ENCODE data around the gene PACC1. TPM values are rescaled to one million over a fixed set of nuclear protein-coding genes. Genes with fewer than 3 reads are reported as not detected.
"Not testable (repeated sequence)": the region's sequence is repeated elsewhere in the genome, so short reads cannot be mapped to it uniquely, and the experiment has no call there.

PACC1 gene
- total RNA-seq, 1 donor from 2014 or later = 3.2 TPM

GRCh38 chr1:212341090-212341489 is 73.6 kb downstream of the PACC1 start:
- no peak for DNase-seq (ENCODE audit: low read depth in 2 of 2)

GRCh38 chr1:212329105-212329504 is 85.6 kb downstream of the PACC1 start:
- no peak for DNase-seq (ENCODE audit: low read depth in 2 of 2)

DNA sequence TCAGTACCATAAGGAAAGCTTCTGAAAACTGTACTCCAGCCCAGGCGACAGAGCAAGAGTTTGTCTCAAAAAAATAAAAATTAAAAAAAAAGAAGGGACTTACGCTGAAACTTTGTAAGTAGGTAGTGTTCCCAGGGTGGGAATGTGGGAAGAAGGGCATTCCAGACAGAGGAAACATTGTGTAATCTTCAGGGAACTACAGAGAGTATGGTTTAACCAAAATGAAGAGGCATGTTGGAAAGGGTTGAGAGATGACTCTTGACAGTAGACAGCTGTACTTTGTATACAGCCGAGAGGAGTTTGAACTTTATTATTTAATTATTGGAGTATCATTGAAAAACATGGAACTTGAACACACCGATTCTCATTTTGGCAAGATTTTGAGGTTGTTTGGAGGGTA is 86.4 kb downstream of the PACC1 start:
- DNase-seq (ENCODE audit: low read depth in 2 of 2) = no peak

GRCh38 chr1:212326541-212326940 is 88.1 kb downstream of the PACC1 start:
- no peak for DNase-seq (ENCODE audit: low read depth in 2 of 2)

DNA sequence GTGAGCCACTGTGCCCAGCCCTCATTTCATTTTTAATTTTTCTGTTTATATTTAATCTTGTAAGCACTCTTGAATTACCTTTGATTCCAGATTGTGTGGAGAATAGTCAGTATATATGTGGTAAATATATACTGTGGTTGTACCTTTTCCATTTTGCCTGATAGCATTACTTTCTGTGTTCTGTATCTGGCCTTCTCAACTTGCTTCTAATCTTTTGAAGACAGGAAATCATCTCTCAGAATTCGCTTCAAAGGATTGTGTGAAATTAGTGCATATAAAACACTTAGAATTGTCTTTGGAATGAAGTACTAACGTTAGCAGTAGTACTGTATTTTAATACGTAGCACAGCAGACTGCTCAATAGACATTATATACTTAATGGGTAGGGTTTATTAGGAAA is 91.6 kb downstream of the PACC1 start:
- DNase-seq (ENCODE audit: low read depth in 2 of 2) = no peak

GRCh38 chr1:212321031-212321430 is 93.7 kb downstream of the PACC1 start:
- not testable (repeated sequence) for DNase-seq (ENCODE audit: low read depth in 2 of 2)

DNA sequence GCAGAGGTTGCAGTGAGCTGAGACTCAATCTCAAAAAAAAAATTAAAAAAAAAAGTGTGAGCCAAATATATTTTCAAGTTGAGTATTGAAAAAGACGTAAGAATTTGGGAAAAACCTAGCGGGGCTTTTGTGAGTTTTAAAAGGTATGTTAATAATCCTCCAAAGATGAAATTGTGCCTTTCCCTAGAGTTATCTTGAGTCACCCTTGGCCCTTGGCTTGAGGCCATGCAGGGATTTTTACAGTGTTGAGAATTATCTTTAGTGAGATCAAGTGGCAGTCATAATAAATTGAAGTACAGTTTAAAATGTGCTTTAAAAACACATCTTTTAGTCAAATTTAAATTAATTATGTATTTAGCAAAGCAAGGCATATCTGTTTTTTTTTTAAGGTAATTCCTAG is 96.8 kb downstream of the PACC1 start:
- DNase-seq (ENCODE audit: low read depth in 2 of 2) = no peak

DNA sequence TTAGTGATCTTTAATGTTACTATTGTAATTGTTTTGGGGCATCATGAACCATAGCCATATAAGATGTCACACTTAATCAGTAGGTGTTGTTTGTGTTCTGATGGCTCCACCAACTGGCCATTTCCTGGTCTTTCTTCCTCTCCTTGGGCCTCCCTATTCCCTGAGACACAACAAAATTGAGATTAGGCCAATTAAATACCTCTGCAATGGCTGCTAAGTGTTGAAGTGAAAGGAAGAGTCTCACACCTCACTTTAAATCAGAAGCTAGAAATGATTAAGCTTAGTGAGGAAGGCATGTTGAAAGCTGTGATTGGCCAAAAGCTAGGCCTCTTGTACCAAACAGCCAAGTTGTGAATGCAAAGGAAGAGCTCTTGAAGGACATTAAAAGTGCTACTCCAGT is 98.8 kb downstream of the PACC1 start:
- DNase-seq (ENCODE audit: low read depth in 2 of 2) = peak; percentile 11 to 52

DNA sequence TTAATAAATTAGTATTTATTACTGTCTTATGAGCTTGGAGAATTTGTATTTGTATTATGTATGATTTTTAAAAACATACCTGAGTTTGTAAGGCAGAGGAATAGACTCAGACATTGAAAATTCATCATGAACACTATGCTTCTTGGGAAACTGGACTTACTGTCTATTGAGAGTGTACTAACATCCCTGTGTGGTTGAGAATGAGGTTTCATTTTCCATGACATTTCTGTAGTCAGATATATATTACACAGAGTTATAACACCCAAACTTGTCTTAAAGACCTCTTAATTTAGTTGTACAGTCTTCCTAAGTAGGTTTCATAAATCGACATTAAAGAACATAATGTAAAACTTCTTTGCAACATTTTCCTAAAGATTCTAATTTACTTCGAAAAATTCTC is 99.5 kb downstream of the PACC1 start:
- DNase-seq (ENCODE audit: low read depth in 2 of 2) = no peak

Other genes with a start within 250 kb of the PACC1 start
- gene PPP2R5A, start 129.5 kb downstream of the PACC1 start, total RNA-seq = 25.1 and 37.1 TPM in 2 replicates
- 2.4 and 11.8 TPM in 2 replicates for gene NENF, start 18.0 kb upstream of the PACC1 start, total RNA-seq
- 0.87 and 1.2 TPM in 2 replicates for gene ATF3, start 193.9 kb upstream of the PACC1 start, total RNA-seq

Measured in lung microvascular endothelial cell (primary cell).